C4-2B (cell line): ENCODE measurements around the gene LRRC10.

Experiments used
- ZFX ChIP-seq: fragments of 450-650 bp; IDR thresholded peaks from 2 replicates; pipeline ENCODE4 v1.6.1; 2017
- TF ChIP-seq, protein P1 (sequence below): fragments of 450-650 bp; conservative IDR thresholded peaks from 2 replicates; pipeline ENCODE4 v1.5.1; 2017; ENCODE audit warnings: mild to moderate bottlenecking

- TF ChIP-seq, protein P1, sequence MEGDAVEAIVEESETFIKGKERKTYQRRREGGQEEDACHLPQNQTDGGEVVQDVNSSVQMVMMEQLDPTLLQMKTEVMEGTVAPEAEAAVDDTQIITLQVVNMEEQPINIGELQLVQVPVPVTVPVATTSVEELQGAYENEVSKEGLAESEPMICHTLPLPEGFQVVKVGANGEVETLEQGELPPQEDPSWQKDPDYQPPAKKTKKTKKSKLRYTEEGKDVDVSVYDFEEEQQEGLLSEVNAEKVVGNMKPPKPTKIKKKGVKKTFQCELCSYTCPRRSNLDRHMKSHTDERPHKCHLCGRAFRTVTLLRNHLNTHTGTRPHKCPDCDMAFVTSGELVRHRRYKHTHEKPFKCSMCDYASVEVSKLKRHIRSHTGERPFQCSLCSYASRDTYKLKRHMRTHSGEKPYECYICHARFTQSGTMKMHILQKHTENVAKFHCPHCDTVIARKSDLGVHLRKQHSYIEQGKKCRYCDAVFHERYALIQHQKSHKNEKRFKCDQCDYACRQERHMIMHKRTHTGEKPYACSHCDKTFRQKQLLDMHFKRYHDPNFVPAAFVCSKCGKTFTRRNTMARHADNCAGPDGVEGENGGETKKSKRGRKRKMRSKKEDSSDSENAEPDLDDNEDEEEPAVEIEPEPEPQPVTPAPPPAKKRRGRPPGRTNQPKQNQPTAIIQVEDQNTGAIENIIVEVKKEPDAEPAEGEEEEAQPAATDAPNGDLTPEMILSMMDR: no peak
- no peak for TF ChIP-seq ZFX
Measured at GRCh38 chr12:69621551-69621950, 10.8 kb upstream of the LRRC10 start.
